ENCODE results near the gene LMBR1L.

The LMBR1L gene

DNA sequence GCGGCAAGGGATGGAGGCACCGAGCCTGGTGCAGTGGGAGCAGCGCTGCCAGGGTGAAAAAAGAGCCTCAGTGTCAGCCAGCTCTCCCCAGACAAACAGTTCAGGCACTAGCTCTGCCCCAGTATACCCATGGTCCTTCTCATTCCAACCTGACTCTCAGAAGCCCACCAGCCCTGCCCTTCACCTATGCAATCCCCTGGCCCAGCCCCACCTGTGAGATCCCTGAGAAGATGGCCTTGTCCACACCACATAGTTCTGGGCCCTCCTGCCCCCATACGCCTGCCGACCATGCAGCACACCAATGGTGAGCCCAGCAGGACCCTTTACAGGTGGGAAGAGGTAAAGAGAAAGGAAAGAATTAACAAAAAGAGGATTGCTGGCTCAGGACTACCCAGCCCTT, 56.6 kb downstream of the LMBR1L start:
- no peak for DNase-seq

DNA sequence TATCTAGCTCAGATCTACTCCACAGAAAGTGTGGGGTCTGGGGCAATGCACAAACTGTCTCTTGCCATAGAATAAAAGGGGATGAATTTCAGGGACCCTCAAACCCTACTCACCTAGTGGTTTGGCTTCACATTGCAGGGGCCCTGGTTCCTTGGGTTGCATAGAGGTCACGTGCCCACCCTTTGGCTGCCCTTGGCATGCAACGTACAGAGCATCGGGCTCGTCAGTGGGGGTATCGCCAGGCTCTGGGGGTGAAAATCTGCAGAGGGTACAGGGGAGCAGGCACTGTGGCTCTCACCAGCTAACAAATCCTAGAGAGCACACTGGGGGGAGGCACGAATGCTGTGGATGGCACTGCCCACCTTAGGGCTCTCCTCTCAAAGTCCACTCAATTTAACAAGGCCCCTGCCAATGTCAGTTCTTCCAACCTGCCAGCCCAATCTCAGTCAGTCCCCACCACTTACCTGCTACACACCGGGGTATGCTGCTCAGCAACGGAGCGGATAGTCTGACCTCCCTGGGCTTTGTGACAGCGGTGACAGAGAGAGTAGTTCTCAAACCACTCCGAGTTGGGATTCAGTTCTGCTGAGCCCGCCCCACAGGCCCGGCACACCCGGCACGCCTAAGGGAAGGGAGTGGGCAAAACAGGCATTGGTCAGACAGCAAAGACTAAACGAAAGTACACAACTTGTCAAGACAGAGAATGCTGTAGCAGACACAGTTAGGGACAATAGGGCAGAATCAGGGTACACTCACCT, 58.0 kb downstream of the LMBR1L start:
- no peak for DNase-seq

DNA sequence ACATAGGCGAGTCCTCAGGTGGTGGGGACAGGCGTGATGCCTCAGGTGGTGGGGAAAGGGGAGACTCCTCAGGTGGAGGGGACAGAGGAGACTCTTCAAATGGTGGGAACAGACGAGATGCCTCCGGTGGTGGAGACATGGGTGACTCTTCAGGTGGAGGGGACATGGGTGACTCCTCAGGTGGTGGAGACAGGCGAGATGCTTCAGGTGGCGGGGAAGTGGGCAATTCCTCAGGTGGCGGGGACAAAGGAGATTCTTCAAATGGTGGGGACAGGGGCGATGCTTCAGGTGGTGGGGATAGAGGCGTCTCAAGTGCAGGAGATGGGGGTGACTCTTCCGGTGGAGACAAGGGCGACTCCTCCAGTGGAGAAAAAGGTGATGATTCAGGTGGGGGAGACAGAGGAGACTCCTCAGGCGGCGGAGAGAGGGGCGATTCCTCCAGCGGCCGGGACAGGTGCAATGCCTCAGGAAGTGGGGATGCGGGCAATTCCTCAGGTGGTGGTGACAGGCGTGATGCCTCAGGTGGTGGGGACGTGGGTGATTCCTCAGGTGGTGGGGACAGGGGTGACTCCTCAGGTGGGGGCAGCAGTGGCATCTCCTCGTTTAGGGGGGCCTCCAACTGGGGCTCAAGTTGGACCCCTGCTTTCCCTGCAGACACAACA, 58.7 kb downstream of the LMBR1L start:
- no peak for DNase-seq

DNA sequence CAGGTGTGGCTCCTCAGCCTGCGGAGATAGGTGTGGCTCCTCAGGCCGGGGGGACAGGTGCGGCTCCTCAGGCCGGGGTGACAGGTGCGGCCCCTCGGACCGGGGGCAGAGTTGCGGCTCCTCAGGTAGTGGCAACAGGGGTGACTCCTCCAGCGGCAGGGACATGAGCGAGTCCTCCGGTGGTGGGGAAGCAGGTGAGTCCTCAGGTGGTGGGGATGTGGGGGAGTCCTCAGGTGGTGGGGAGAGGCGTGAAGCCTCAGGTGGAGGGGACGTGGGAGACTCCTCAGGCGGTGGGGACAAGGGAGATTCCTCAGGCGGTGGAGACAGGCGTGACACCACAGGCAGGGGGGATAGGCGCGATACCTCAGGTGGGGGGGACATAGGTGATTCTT, 59.3 kb downstream of the LMBR1L start:
- DNase-seq, result no peak

DNA sequence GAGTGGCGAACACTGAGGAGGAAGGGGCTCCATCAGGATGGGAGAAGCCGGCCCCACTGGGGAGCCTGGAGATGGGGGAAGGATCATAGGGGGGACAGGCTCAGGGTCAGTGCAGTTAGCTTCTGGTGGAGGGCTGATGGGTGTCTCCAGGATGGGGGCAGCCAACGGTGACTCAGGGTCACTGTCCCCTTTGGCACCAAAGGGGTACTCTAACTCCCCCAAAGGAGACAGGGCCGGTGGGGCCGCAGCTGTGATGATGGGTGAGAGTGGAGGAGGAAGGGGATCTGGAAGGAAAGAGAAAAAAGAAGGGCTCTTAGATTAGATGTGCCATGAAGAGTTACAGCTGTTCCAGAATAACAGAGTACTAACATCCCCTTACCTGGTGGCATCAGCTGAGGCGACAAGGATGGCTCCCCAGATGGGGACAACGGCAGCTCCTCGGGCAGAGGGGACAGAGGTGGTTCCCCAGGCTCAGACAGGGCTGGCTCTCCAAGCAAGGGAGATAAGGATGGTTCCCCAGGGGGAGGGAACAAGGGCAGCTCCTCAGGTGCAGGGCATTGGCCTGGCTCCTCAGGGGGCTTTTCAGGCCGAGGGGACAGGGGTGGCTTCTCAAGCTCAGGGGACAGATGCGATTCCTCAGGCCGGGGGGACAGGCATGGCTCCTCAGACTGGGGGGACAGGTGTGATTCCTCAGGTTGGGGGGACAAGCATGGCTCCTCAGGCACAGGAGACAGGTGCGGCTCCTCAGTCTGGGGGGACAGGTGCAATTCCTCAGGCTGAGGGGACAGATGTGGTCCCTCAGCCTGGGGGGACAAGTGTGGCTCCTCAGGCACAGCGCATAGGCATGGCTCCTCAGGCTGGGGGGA, 59.9 kb downstream of the LMBR1L start:
- DNase-seq, result no peak

DNA sequence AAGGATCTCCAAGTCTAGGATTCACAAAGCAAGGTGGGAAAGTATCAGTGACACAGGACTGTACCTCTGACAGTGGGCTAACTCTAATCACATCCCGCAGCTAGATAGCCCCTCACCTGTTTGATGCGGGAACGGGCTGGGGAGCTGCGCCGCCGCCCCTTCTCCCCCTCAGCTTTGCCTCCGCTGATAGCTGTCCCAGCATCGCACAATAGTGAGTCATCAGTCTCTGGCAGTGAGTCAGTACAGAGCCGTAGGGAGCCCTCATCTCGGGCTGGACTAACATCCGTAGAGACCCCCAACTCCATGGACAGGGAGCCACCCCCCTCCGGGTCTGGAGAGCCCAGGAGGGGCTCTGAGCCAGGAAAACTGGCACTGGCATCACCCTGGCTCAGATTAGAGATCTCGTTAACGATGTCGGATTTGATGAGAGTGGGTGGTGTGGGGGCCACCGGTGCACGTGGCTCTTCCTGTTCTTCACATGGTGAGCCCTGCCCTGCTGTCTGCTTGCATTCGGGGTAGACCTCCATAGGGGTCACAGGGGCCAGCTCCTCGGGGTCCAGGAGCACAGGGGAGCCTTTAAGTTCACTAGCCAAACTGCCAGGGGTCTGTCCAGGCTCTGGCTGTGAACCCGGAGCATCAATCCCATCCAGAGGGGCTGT, 61.0 kb downstream of the LMBR1L start:
- DNase-seq, result no peak

DNA sequence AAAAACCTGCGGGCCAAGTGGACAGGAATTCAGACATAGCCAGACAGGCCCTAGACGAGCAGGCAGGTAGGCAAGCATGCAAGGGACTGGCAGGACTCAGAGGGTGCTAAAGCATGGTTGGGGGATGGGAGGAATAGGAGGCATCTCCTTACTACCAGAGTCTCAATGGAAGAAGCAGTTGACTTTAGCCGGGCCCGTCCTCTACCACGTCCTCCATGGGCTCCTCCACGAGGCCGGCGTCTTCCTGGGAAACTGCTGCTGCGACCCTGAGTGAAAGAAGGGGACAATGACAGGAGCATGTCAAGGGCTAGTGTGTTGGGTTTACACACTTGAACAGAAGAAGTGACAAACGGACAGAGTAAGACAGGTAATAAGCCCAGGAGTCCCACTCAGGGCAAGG, 61.7 kb downstream of the LMBR1L start:
- no peak for DNase-seq

Measured in right kidney (tissue), 1 donor.